Lower lobe of right lung (tissue), 2 donors: ENCODE results near the gene CCDC134. TPM values are rescaled to one million over a fixed set of nuclear protein-coding genes. Genes with fewer than 3 reads are reported as not detected.
"Not testable (repeated sequence)": the region's sequence is repeated elsewhere in the genome, so short reads cannot be mapped to it uniquely, and the experiment has no call there.

Experiments
- ATAC-seq, 2 donors: fragments of 200-7000 bp; cut with Tn5 transposase; one replicate each; pipeline ENCODE4 v1.9.1; 2020 to 2022; ENCODE audit warnings: mild to moderate bottlenecking in 2 of 2, moderate library complexity in 2 of 2
- DNase-seq: peaks from one replicate; pipeline ENCODE4 v3.0.0-alpha.2; 2020
- H3K27ac ChIP-seq: fragments of 200-600 bp; one replicate; pipeline ENCODE4 v1.8.0; 2022
- H3K27me3 ChIP-seq: fragments of 200-600 bp; one replicate; pipeline ENCODE4 v1.8.0; 2022; ENCODE audit warnings: low read depth
- H3K36me3 ChIP-seq: fragments of 200-600 bp; one replicate; pipeline ENCODE4 v1.8.0; 2022; ENCODE audit warnings: mild to moderate bottlenecking
- H3K4me1 ChIP-seq: fragments of 200-600 bp; one replicate; pipeline ENCODE4 v1.8.0; 2022
- H3K4me3 ChIP-seq: fragments of 200-600 bp; one replicate; pipeline ENCODE4 v1.8.0; 2022; ENCODE audit warnings: mild to moderate bottlenecking
- H3K9me3 ChIP-seq: fragments of 200-600 bp; one replicate; pipeline ENCODE4 v1.8.0; 2022
- intact Hi-C: fragments of 100-400 bp; cut with DNase I; formaldehyde crosslinking; loops from one replicate; pipeline ENCODE4 v1.11.0; 2022
- total RNA-seq: library from RNA; stranded (reverse); fragmentation: NEBNext Ultra II Directional; extraction: Animal tissue kit (Norgen Biotek cat#: 25700); gene quantifications from one replicate; pipeline ENCODE4 v1.2.1, GENCODE V29; 2021
- TF ChIP-seq, protein P1 (sequence below): fragments of 200-600 bp; IDR thresholded peaks from one replicate; pipeline ENCODE4 v1.8.0; 2022; ENCODE audit warnings: antibody characterized with exemption, mild to moderate bottlenecking
- donor health status: DM: no; HTN: yes; CAD: no; lungs with severe emphysema.

Gene CCDC134
- total RNA-seq, 1 donor from 2014 or later = 7.9 TPM

DNA sequence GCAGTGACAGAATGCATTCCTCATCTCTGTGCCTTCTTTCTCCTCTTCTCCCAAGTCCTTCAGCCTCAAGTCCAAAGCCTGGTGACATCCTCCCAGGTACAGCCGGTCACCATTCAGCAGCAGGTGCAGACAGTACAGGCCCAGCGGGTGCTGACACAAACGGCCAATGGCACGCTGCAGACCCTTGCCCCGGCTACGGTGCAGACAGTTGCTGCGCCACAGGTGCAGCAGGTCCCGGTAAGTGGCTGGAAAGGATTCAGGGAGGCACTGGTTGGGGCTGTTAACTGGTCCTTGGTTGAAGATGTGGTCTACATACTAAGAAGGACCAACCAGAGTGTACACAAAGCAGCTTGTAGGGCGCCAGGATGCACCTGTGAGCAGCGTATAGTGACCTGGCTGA, 68.1 kb downstream of the CCDC134 start:
- ATAC-seq = no peak
- H3K27ac ChIP-seq = no peak overlapping the region
- H3K27me3 ChIP-seq = no peaks in the 10 kb centered on the region
- intact Hi-C loops = no loop called here
- H3K4me1 ChIP-seq = no peaks in the 10 kb centered on the region
- H3K9me3 ChIP-seq = no peaks in the 10 kb centered on the region
- no peak for DNase-seq
- H3K4me3 ChIP-seq = no peak overlapping the region
- H3K36me3 ChIP-seq = peaks cover 71% of the 10 kb centered on the region
- TF ChIP-seq, protein P1, sequence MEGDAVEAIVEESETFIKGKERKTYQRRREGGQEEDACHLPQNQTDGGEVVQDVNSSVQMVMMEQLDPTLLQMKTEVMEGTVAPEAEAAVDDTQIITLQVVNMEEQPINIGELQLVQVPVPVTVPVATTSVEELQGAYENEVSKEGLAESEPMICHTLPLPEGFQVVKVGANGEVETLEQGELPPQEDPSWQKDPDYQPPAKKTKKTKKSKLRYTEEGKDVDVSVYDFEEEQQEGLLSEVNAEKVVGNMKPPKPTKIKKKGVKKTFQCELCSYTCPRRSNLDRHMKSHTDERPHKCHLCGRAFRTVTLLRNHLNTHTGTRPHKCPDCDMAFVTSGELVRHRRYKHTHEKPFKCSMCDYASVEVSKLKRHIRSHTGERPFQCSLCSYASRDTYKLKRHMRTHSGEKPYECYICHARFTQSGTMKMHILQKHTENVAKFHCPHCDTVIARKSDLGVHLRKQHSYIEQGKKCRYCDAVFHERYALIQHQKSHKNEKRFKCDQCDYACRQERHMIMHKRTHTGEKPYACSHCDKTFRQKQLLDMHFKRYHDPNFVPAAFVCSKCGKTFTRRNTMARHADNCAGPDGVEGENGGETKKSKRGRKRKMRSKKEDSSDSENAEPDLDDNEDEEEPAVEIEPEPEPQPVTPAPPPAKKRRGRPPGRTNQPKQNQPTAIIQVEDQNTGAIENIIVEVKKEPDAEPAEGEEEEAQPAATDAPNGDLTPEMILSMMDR = no peak

DNA sequence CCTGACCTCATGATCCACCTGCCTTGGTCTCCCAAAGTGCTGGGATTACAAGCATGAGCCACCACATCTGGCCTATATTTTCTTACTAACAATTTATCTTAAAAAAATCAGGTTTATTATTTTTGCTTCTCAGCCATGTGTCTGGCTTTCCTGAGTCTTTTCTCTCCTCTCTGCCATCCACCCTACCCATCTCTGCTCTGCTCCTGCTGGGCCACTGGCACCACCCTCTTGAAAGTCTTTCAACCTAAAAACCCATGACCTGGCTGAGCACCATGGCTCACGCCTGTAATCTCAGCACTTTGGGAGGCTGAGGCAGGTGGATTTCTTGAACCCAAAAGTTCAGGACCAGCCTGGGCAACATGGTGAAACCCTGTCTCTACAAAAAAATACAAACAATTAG, 69.6 kb downstream of the CCDC134 start:
- H3K36me3 ChIP-seq = peaks cover 86% of the 10 kb centered on the region
- H3K27me3 ChIP-seq, ATAC-seq, DNase-seq, H3K27ac ChIP-seq, H3K4me3 ChIP-seq, intact Hi-C loops, H3K9me3 ChIP-seq, H3K4me1 ChIP-seq: not testable (repeated sequence)

- Histone ChIP-seq H3K4me1 (no peaks in the 10 kb centered on the region), H3K27me3 (no peaks in the 10 kb centered on the region), H3K9me3 (no peaks in the 10 kb centered on the region), H3K4me3 (no peak overlapping the region), H3K27ac (no peak overlapping the region), H3K36me3 (peaks cover 93% of the 10 kb centered on the region)
- TF ChIP-seq, protein P1 = no peak
- intact Hi-C loops = no loop called here
- DNase-seq (no peak), ATAC-seq (no peak)
Observed at GRCh38 chr22:41870786-41871185, 70.3 kb downstream of the CCDC134 start.

GRCh38 chr22:41873391-41873790, 72.9 kb downstream of the CCDC134 start:
- ATAC-seq (no peak), DNase-seq (no peak)
- TF ChIP-seq, protein P1 = no peak
- intact Hi-C loops = no loop called here
- H3K36me3 ChIP-seq = peaks cover 100% of the 10 kb centered on the region
- no peaks in the 10 kb centered on the region for H3K9me3 ChIP-seq
- H3K4me1 ChIP-seq = no peaks in the 10 kb centered on the region
- no peak overlapping the region for H3K4me3 ChIP-seq
- no peak overlapping the region for H3K27ac ChIP-seq
- H3K27me3 ChIP-seq = no peaks in the 10 kb centered on the region

DNA sequence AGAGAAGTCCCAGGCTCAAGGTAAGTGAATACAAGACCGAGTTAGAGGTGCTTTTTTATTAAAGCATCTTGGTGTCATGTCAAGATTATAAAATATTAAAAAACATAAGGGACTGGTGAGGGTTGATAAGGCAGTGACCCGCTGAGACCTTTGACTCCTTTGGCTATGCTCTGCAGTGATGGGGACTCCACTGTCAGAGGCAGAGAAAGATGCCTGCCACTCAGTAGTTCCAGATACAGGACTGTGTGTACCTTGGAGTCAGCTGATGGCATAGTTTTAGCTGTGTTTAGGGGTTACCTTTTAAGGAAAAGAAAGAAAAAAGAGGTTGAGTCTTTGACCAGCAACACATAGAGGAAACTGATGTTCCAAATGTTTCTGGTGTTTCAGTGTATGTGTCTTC, 73.6 kb downstream of the CCDC134 start:
- Histone ChIP-seq H3K4me1 (no peaks in the 10 kb centered on the region), H3K4me3 (no peak overlapping the region), H3K9me3 (no peaks in the 10 kb centered on the region), H3K27me3 (no peaks in the 10 kb centered on the region), H3K36me3 (peaks cover 100% of the 10 kb centered on the region), H3K27ac (no peak overlapping the region)
- TF ChIP-seq, protein P1 = no peak
- intact Hi-C loops = no loop called here
- ATAC-seq (no peak), DNase-seq (no peak)

- H3K27me3 ChIP-seq = no peaks in the 10 kb centered on the region
- DNase-seq (no peak), ATAC-seq (no peak)
- no peak overlapping the region for H3K4me3 ChIP-seq
- peaks cover 100% of the 10 kb centered on the region for H3K36me3 ChIP-seq
- TF ChIP-seq, protein P1 = no peak
- intact Hi-C loops = no loop called here
- H3K27ac ChIP-seq = no peak overlapping the region
- no peaks in the 10 kb centered on the region for H3K9me3 ChIP-seq
- H3K4me1 ChIP-seq = no peaks in the 10 kb centered on the region
Observed at GRCh38 chr22:41875531-41876270, 75.2 kb downstream of the CCDC134 start.

Other genes with a start within 250 kb of the CCDC134 start
- 2.4 TPM for gene CSDC2, start 239.7 kb upstream of the CCDC134 start, total RNA-seq
- 47.3 TPM for gene PMM1, start 210.8 kb upstream of the CCDC134 start, total RNA-seq
- 26.1 TPM for gene DESI1, start 179.6 kb upstream of the CCDC134 start, total RNA-seq
- gene XRCC6, start 179.4 kb upstream of the CCDC134 start, total RNA-seq = 162 TPM
- gene SNU13, start 111.8 kb upstream of the CCDC134 start, total RNA-seq = 95.9 TPM
- 4.3 TPM for gene MEI1, start 101.2 kb upstream of the CCDC134 start, total RNA-seq
- gene SREBF2, start 32.4 kb downstream of the CCDC134 start, total RNA-seq = 132 TPM
- not detected for gene SHISA8, start 114.4 kb downstream of the CCDC134 start, total RNA-seq
- gene TNFRSF13C, start 126.1 kb downstream of the CCDC134 start, total RNA-seq = 0.27 TPM
- gene CENPM, start 146.5 kb downstream of the CCDC134 start, total RNA-seq = 2.3 TPM
- gene SEPTIN3, start 168.8 kb downstream of the CCDC134 start, total RNA-seq = 2.5 TPM
- 1.9 TPM for gene WBP2NL, start 198.1 kb downstream of the CCDC134 start, total RNA-seq